ENCODE data around the gene PBX4.

The PBX4 gene

DNA sequence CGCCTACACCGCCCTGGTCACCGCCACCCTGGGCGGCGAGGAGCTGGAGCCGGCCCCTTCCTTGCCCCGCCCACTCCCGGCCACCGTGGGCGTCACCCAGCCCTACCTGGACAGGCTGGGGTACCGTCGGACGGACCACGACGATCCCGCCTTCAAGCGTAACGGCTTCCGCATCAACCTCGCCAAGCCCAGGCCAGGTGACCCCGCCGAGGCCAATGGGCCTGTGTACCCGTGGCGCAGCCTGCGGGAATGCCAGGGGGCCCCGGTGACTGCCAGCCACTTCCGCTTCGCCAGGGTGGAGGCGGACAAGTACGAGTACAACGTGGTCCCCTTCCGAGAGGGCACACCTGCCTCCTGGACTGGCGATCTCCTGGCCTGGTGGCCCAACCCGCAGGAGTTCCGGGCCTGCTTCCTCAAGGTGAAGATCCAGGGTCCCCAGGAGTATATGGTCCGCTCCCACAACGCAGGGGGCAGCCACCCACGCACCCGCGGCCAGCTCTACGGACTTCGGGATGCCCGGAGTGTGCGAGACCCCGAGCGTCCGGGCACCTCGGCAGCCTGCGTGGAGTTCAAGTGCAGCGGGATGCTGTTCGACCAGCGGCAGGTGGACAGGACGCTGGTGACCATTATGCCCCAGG is 73.4 kb downstream of the PBX4 start:
- TF ChIP-seq POLR2A (IDR thresholded peaks at IDR 0.05; ENCODE audit: low read depth, low read length): no peak
- DNase-seq (ENCODE audit: insufficient read length, low spot score) (no peak), FAIRE-seq (no peak)

DNA sequence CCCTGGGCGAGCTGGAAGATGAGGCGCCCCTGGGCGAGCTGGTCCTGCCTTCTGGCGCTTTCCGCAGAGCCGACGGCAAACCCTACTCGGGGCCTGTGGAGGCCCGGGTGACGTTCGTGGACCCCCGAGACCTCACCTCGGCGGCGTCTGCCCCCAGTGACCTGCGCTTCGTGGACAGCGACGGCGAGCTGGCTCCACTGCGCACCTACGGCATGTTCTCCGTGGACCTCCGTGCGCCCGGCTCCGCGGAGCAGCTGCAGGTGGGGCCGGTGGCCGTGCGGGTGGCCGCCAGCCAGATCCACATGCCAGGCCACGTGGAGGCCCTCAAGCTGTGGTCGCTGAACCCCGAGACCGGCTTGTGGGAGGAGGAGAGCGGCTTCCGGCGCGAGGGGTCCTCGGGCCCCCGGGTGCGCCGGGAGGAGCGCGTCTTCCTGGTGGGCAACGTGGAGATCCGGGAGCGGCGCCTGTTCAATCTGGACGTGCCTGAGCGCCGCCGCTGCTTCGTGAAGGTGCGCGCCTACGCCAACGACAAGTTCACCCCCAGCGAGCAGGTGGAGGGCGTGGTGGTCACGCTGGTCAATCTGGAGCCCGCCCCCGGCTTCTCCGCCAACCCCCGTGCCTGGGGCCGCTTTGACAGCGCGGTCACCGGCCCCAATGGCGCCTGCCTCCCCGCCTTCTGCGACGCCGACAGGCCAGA is 74.1 kb downstream of the PBX4 start:
- no peak for FAIRE-seq
- no peak for DNase-seq (ENCODE audit: insufficient read length, low spot score)
- TF ChIP-seq POLR2A (IDR thresholded peaks at IDR 0.05; ENCODE audit: low read depth, low read length): no peak

DNA sequence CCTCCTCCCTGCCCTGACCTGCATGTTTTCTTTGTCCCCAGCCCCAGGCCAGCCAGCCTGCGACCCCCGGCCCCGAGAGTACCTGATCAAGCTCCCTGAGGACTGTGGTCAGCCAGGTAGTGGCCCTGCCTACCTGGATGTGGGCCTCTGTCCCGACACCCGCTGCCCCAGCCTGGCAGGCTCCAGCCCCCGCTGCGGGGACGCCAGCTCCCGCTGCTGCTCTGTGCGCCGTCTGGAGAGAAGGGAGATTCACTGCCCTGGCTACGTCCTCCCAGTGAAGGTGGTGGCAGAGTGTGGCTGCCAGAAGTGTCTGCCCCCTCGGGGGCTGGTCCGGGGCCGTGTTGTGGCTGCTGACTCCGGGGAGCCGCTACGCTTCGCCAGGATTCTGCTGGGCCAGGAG is 74.8 kb downstream of the PBX4 start:
- FAIRE-seq (no peak), DNase-seq (ENCODE audit: insufficient read length, low spot score) (no peak)
- TF ChIP-seq POLR2A (IDR thresholded peaks at IDR 0.05; ENCODE audit: low read depth, low read length): no peak

DNA sequence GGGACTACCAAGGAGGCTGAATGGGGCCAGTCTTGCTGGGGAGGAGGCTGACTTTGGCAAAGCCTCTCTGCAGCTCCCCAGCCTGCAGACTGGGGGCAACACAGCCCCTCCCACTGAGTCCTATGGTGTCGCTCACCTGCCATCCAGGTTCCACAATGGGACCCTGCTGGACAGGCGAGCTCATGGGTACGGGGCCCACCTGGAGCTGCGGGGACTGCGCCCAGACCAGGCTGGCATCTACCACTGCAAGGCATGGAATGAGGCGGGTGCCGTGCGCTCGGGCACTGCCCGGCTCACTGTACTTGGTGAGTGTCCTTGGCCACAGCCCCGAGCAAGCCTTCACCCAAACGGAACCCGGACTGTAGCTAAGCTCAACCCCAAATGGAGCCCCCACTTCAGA is 75.4 kb downstream of the PBX4 start:
- no peak for FAIRE-seq
- TF ChIP-seq POLR2A (IDR thresholded peaks at IDR 0.05; ENCODE audit: low read depth, low read length): no peak
- no peak for DNase-seq (ENCODE audit: insufficient read length, low spot score)

DNA sequence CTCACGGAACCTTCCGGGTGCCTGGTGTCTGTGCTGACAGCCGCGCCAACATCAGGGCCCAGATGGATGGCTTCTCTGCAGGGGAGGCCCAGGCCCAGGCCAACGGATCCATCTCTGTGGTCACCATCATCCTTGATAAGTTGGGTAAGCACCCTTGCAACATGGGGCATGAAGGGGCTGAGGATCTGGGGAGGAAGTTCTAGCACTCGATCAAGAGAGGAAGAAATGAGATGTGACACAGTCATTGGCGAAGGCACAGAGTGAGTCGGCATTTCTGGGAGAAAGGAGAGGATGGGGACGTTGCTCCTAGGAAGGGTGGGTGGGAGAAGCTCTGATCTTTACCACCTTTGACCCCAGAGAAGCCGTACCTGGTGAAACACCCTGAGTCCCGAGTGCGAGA is 76.0 kb downstream of the PBX4 start:
- DNase-seq (ENCODE audit: insufficient read length, low spot score) (no peak), FAIRE-seq (no peak)
- TF ChIP-seq POLR2A (IDR thresholded peaks at IDR 0.05; ENCODE audit: low read depth, low read length): no peak

DNA sequence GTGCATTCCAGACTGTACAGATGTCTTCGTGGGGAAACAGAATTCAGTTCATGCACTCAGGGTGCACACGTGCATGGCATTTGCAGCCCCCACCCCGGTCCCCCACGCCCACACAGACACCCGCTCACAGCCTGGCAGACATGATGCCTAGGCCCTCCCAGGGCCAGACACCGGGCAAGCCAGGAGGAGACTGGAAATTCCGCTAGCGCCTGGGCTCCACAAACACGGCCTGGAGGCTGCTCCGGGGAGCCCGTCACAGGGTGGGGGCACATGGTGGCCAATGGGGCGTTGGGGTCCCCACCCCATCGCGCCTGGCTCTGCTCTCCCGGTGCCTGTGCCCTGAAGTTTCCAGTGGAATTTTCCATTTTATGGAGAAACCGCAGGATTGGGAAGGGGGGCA is 76.9 kb downstream of the PBX4 start:
- FAIRE-seq: no peak
- DNase-seq (ENCODE audit: insufficient read length, low spot score): no peak
- TF ChIP-seq POLR2A (IDR thresholded peaks at IDR 0.05; ENCODE audit: low read depth, low read length): no peak

DNA sequence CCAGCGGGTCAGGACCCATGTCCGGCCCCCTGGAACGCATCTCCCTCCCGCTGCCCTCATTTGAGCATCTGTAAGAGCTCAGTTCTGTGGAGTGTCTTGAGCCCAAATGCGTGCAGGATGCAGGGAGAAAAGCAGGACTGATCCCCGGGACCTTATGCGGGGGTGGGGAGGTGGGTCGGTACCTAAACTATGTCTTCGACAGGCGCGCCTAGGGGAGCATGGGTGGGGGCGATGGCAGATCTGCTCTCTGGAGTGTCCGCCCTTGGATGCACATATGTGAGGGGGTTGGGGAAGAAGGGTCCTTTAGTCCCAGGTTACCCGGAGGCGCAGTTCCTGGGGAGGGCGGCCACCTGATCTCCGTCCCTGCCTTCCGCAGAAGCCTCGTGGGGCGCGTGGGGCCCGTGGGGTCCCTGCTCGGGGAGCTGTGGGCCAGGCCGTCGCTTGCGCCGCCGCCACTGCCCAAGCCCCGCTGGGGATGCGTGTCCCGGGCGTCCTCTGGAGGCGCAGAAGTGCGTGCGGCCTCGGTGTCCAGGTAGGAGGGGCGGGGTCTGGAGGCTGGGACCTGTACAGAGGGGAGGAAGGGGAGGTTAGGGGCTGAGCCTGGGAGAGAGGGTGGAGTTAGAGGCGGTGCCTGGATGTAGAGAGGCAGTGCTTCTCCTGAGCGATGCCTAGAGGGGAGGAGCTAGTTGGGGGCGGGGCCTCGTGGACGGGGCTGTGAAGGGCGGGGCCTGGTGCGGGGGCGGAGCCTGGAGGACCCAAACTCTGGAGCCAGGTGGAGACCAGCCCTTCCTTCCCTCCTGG is 77.6 kb downstream of the PBX4 start:
- TF ChIP-seq POLR2A (IDR thresholded peaks at IDR 0.05; ENCODE audit: low read depth, low read length): no peak
- no peak for FAIRE-seq
- peak; percentile 80 for DNase-seq (ENCODE audit: insufficient read length, low spot score)

DNA sequence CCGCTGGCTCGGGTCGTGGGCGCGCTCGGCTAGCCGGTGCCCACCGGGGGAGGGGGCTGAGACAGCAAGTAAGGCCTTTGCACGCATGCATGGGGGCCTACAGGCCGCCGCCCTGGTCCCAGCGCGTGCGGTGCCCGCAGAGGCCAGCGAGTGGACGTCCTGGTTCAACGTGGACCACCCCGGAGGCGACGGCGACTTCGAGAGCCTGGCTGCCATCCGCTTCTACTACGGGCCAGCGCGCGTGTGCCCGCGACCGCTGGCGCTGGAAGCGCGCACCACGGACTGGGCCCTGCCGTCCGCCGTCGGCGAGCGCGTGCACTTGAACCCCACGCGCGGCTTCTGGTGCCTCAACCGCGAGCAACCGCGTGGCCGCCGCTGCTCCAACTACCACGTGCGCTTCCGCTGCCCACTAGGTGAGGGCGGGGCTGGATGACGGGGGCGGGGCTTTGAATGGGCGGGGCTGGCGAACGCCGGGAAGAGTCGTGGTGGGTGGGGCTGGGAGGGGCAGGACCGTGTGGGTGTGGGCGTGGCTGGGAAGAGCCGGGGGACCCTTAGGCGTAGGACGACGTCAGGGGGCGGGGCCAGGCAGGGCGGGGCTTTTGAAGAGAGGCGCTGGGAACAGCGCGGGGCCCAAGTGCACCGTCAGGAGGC is 78.3 kb downstream of the PBX4 start:
- DNase-seq (ENCODE audit: insufficient read length, low spot score) (no peak), FAIRE-seq (no peak)
- TF ChIP-seq POLR2A (IDR thresholded peaks at IDR 0.05; ENCODE audit: low read depth, low read length): no peak

DNA sequence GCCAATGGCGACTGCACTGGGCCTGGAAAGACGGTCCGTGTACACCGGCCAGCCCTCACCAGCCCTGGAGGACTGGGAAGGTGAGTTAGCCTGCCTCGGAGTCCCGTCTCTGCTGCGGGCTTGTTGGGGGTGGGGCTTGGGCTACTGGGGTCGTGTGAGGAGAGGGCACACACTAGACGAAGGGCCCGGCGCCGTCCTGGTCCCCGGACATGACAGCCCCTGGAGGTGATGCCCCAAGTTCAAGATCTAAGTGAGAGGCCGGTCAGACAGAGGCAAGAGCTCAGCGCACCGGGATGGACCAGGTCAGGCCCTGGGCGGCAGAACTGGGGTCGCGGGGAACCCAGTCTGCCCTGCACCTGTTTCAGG is 78.8 kb downstream of the PBX4 start:
- DNase-seq (ENCODE audit: insufficient read length, low spot score): no peak
- no peak for TF ChIP-seq POLR2A (IDR thresholded peaks at IDR 0.05; ENCODE audit: low read depth, low read length)
- no peak for FAIRE-seq

DNA sequence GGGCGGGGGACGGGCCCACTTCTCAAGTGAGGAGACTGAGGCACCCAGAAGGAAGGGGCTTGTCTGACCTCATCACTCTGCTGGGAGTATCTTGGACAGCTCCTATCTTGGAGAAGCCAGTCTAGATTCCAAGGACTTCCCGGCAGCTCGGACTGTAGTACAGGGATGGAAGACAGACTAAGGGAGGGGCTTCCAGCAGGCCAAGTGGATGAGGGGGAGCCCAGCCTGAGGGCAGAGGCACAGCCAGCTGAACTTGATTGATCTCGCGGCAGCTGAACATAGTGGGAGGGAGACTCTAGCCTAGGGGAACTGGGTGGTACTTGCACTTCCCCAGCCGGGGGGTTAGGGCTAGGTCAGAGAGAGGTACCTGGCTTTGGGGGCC is 79.7 kb downstream of the PBX4 start:
- no peak for TF ChIP-seq POLR2A (IDR thresholded peaks at IDR 0.05; ENCODE audit: low read depth, low read length)
- DNase-seq (ENCODE audit: insufficient read length, low spot score) (no peak), FAIRE-seq (no peak)

DNA sequence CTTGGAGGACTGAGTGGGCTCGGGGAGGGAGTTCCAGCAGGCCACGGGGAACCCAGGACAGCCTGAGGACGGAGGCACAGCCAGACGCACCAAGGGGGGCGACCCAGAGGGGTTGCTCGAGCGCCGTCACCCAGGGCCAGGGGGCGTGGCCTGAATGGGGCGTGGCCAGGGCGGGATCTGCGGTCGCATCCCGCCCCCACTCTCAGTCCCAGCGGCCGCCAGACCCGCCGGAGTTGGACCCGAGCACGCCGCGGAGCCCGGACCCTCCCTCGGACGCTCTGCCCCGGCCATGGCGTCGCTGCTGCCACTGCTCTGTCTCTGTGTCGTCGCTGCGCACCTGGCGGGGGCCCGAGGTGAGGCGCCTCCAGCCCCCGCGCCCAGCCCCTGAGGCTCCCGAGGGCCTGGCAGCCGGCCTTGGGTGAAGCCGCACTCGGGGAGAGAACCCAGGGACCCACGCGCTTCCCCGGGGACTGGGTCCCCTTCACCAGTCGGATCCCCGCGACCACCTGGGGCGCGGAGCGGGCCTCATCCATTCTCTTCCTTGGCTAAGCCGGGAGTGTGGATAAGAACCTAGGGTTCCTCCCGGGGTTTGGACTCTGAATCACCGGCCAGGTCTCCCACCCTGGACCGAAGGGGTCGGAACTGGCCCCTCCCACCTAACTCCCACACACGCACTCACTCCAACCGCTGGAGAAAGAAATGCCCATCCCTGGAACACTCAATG is 80.3 kb downstream of the PBX4 start, which contains the start of gene CILP2:
Gene CILP2 (plus strand): TSS at position 205 of the 724 bp plus-strand sequence. CDS start 85 bp downstream, at position 290.
- DNase-seq (ENCODE audit: insufficient read length, low spot score): no peak
- FAIRE-seq: no peak
- 0 out of 2 replicates have a peak, but pooled peaks have one; percentile 15 for TF ChIP-seq POLR2A (IDR thresholded peaks at IDR 0.05; ENCODE audit: low read depth, low read length)

DNA sequence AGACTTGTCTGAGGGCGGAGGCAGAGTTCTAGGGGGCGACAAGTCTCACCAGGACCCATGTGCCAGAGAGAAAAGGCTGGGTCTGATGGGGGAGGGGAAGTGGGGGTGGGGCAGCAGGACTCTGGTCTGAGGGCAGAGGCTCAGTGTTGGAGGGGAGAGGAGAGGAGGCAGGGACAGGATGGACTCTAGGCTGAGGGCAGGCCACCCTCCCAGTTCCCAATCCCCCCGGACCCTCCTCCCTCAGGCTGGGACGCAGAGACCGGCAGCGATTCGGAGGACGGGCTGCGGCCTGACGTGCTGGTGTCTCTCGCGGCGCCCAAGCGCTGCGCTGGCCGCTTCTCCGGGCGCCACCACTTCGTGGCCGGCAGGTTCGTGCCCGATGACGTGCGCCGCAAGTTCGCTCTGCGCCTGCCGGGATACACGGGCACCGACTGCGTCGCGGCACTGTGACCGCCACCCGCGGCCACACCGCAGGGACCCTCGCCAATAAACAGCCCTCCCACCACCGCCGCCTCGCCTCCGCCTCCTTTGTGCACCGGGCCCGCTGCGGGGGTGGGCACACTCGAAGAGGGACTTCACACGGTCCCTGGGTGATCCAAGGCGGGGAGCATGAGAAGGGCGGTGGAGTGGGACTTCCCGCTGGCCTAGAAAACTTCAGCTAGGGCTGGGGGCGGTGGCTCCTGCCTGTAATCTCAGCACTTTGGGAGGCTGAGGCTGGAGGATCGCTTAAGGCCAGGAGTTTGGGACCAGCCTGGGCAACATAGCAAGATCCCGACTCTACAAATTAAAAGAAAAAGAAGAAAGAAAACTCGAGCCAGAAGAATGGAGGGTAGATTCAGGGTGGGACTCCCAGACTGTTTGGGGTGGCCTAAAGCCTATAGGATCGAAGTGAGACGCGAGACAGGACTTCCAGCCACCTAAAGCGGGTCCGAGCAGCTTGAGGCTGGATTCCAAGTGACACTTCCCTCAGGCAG is 81.1 kb downstream of the PBX4 start:
- FAIRE-seq (no peak), DNase-seq (ENCODE audit: insufficient read length, low spot score) (no peak)

More for the DNA sequence above, 81.1 kb downstream of the PBX4 start:
- TF ChIP-seq POLR2A (IDR thresholded peaks at IDR 0.05; ENCODE audit: low read depth, low read length): no peak

Measured in H54 (cell line).